ENCODE data around the gene SYTL4.

The SYTL4 gene

DNA sequence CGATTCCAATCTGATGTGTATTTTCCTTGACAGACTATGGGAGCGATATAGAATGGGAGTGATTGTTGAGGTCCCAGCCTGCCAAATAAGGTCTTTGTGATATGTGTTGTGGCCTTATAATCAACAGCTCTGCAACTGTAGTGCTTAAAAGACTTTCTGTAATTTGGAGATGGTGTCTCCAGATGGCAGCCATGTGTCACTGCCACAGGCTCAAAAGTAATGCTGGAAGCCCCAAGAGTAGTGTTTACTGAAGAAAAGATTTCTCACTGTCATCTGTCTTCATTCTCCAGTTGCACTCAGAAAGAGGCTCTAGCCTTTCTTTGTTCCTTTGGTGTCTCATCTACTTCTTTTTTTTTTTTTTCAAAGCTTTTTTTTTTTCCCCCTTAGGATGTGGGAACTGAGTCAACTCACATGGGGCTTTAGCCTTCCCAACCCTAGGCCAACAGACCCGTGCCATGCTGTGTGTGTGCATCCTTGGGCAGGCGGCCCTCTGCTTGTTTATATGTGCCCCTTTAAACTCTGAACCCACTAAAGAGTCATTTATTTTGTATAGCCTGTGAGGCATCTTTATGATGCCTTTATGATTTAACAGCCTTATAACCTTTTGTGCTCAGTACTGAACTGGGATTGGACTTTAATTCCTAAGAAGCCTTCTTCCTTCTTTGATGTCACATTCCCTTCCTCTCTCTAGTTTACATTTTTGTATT, 72.3 kb downstream of the SYTL4 start:
- H3K36me3 Mint-ChIP-seq (ENCODE audit: low read depth) = no peaks in the 10 kb centered on the region
- peaks cover 16% of the 10 kb centered on the region for H3K4me1 Mint-ChIP-seq
- no peak for DNase-seq
- H3K27ac Mint-ChIP-seq = no peak overlapping the region
- H3K4me3 Mint-ChIP-seq = no peak overlapping the region
- TF ChIP-seq, protein P1, sequence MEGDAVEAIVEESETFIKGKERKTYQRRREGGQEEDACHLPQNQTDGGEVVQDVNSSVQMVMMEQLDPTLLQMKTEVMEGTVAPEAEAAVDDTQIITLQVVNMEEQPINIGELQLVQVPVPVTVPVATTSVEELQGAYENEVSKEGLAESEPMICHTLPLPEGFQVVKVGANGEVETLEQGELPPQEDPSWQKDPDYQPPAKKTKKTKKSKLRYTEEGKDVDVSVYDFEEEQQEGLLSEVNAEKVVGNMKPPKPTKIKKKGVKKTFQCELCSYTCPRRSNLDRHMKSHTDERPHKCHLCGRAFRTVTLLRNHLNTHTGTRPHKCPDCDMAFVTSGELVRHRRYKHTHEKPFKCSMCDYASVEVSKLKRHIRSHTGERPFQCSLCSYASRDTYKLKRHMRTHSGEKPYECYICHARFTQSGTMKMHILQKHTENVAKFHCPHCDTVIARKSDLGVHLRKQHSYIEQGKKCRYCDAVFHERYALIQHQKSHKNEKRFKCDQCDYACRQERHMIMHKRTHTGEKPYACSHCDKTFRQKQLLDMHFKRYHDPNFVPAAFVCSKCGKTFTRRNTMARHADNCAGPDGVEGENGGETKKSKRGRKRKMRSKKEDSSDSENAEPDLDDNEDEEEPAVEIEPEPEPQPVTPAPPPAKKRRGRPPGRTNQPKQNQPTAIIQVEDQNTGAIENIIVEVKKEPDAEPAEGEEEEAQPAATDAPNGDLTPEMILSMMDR (IDR thresholded peaks at IDR 0.05) = no peak
- H3K27me3 Mint-ChIP-seq (ENCODE audit: low read depth, poor library complexity) = no peaks in the 10 kb centered on the region
- H3K9me3 Mint-ChIP-seq = peaks cover 50% of the 10 kb centered on the region

DNA sequence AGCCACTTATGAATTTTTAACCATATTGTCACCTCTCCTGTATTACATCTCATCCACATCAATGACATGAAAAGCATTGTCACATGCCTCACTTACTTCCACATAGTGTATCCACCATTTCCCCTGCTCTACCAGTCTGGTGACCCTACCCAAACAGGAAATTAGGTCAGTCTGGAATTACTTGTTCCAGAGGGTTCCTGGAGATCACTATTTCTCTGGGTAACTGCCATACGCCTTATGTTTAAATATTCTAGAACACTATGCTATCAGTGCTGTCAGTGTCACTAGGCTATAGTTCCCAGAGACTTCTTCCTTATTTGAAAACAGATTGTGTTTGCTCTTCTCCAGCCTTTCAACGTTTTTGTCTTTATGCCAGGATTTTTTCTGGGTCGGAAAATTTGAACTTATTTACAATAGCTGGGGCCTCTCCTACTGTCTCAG, 73.0 kb downstream of the SYTL4 start:
- TF ChIP-seq, protein P1 (IDR thresholded peaks at IDR 0.05) = no peak
- no peak overlapping the region for H3K4me3 Mint-ChIP-seq
- H3K27ac Mint-ChIP-seq = no peak overlapping the region
- H3K36me3 Mint-ChIP-seq (ENCODE audit: low read depth) = no peaks in the 10 kb centered on the region
- no peaks in the 10 kb centered on the region for H3K27me3 Mint-ChIP-seq (ENCODE audit: low read depth, poor library complexity)
- H3K9me3 Mint-ChIP-seq = peaks cover 48% of the 10 kb centered on the region
- no peak for DNase-seq
- peaks cover 21% of the 10 kb centered on the region for H3K4me1 Mint-ChIP-seq

DNA sequence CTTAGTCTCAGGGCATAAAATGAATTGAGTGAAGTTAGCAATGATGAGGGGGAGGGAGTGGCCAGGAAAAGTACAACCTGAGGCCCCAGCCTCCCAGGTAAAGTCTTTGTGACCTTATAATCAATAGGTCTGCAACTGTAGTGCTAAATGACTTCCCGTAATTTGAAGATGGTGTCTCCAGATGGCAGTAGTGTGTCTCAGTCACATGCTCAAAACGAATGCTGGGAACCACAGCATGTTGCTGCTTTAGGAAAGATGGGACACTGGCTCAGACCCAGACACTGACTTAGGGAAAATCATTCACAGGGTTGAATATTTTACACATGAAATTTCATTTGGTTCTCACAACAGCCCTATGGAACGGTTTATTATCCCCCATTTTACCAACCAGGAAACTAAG, 77.7 kb downstream of the SYTL4 start:
- no peak overlapping the region for H3K4me3 Mint-ChIP-seq
- H3K27me3 Mint-ChIP-seq (ENCODE audit: low read depth, poor library complexity) = no peaks in the 10 kb centered on the region
- peaks cover 49% of the 10 kb centered on the region for H3K9me3 Mint-ChIP-seq
- TF ChIP-seq, protein P1 (IDR thresholded peaks at IDR 0.05) = no peak
- DNase-seq = no peak
- no peaks in the 10 kb centered on the region for H3K36me3 Mint-ChIP-seq (ENCODE audit: low read depth)
- peaks cover 27% of the 10 kb centered on the region for H3K4me1 Mint-ChIP-seq
- H3K27ac Mint-ChIP-seq = no peak overlapping the region

DNA sequence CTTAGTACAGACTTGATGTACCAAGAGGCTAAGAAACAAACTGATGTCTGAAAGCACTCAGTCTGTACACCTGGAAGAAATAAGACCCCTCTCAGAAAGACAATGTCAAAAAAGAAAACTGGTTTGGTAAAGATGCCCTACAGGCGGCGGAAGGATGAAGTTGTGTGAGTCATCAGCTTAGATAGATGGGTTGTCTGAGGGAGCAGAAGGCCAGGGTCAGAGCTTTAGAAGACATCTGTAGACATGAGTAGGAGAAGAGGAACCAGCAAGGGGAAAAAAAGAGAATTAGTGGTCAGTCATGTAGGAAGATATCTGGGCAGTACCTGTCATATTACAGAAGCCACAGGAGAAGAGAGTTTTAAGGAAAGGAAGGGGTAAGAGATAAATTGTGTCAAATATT, 79.7 kb downstream of the SYTL4 start:
- DNase-seq = no peak
- H3K9me3 Mint-ChIP-seq = peaks cover 36% of the 10 kb centered on the region
- no peak overlapping the region for H3K4me3 Mint-ChIP-seq
- H3K4me1 Mint-ChIP-seq = peaks cover 42% of the 10 kb centered on the region
- H3K27me3 Mint-ChIP-seq (ENCODE audit: low read depth, poor library complexity) = no peaks in the 10 kb centered on the region
- no peak overlapping the region for H3K27ac Mint-ChIP-seq
- no peaks in the 10 kb centered on the region for H3K36me3 Mint-ChIP-seq (ENCODE audit: low read depth)
- TF ChIP-seq, protein P1 (IDR thresholded peaks at IDR 0.05) = no peak

DNA sequence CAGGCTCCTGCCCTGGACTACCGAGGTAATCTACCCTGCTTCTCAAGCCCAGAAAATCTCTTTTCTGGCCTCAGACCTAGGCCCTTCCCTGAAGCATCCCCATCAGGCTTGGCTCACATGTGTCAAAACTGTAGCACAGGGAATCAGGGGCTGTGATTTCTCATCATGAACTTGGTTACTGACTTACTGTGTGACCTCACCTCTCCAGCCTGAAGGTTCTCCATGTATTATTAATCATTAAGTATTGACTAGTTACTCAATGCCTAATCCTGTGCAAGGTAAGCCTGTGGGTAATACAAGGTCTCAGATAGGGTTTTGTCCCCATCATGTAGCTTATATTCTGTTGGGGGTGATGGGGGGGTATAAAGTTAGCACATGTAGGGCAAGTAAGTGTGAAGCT, 81.1 kb downstream of the SYTL4 start:
- TF ChIP-seq, protein P1 (IDR thresholded peaks at IDR 0.05) = no peak
- Mint-ChIP-seq H3K9me3 (peaks cover 28% of the 10 kb centered on the region), H3K4me3 (no peak overlapping the region), H3K36me3 (ENCODE audit: low read depth) (no peaks in the 10 kb centered on the region), H3K27me3 (ENCODE audit: low read depth, poor library complexity) (no peaks in the 10 kb centered on the region), H3K4me1 (peaks cover 51% of the 10 kb centered on the region), H3K27ac (peak overlapping the region; percentile 62)
- DNase-seq = no peak
